CD4-positive, CD25-positive, alpha-beta regulatory T cell (primary cell): ENCODE results near the gene KAT6B. TPM values are rescaled to one million over a fixed set of nuclear protein-coding genes. Genes with fewer than 3 reads are reported as not detected.
A peak's percentile ranks its signal among the peaks of the same experiment; 100 is the strongest.
"Not testable (repeated sequence)": the region's sequence is repeated elsewhere in the genome, so short reads cannot be mapped to it uniquely, and the experiment has no call there.

ENCODE experiments used
- ATAC-seq, 2 donors: fragments of 150-1000 bp; cut with Tn5 transposase; one replicate each; pipeline ENCODE4 v1.10.0; 2021; ENCODE audit warnings: low read depth in 2 of 2, moderate number of reproducible peaks in 2 of 2, moderate library complexity in 1 of 2
- DNase-seq, 3 donors: peaks; one replicate each; pipeline versions ENCODE4 v3.0.0 to v3.0.0-alpha.2; 2012 to 2022; ENCODE audit warnings: mixed read lengths in 1 of 3
- H3K27ac ChIP-seq: one replicate; pipeline ENCODE4 v1.7.0; 2013; ENCODE audit warnings: mild to moderate bottlenecking, low read length; ENCODE audit not compliant: insufficient read depth, poor library complexity, severe bottlenecking
- H3K27me3 ChIP-seq: one replicate; pipeline ENCODE4 v1.7.0; 2013; ENCODE audit warnings: low read length; ENCODE audit not compliant: control insufficient read depth, insufficient read depth
- H3K36me3 ChIP-seq: one replicate; pipeline ENCODE4 v1.7.0; 2013; ENCODE audit warnings: mild to moderate bottlenecking, low read length, moderate library complexity; ENCODE audit not compliant: control insufficient read depth, insufficient read depth
- H3K4me1 ChIP-seq: 2 replicates; pipeline ENCODE4 v1.7.0; 2013; ENCODE audit warnings: mild to moderate bottlenecking, low read length; ENCODE audit not compliant: insufficient read depth, control insufficient read depth, poor library complexity, severe bottlenecking
- H3K4me3 ChIP-seq: one replicate; pipeline ENCODE4 v1.7.0; 2013; ENCODE audit warnings: low read depth, mild to moderate bottlenecking, low read length, moderate library complexity
- H3K9me3 ChIP-seq, 2 experiments: 1 replicate in 1 of 2; 2 replicates in 1 of 2; pipeline ENCODE4 v1.7.0; 2013; ENCODE audit warnings: low read length in 2 of 2, mild to moderate bottlenecking in 1 of 2, moderate library complexity in 1 of 2; ENCODE audit not compliant: control insufficient read depth in 2 of 2
- H3K27ac Mint-ChIP-seq, 3 donors: one replicate each; pipeline ENCODE4 v1.8.0; 2020 to 2022; ENCODE audit warnings: mild to moderate bottlenecking in 3 of 3, mixed read lengths in 3 of 3, moderate library complexity in 2 of 3
- H3K27me3 Mint-ChIP-seq: one replicate; pipeline ENCODE4 v1.8.0; 2022; ENCODE audit warnings: mild to moderate bottlenecking, mixed read lengths
- H3K36me3 Mint-ChIP-seq: one replicate; pipeline ENCODE4 v1.8.0; 2020; ENCODE audit warnings: mixed read lengths
- H3K4me1 Mint-ChIP-seq, 4 donors: one replicate each; pipeline ENCODE4 v1.8.0; 2020 to 2022; ENCODE audit warnings: mixed read lengths in 4 of 4, mild to moderate bottlenecking in 1 of 4
- H3K4me3 Mint-ChIP-seq, 4 donors: one replicate each; pipeline ENCODE4 v1.8.0; 2020 to 2022; ENCODE audit warnings: mild to moderate bottlenecking in 4 of 4, mixed read lengths in 4 of 4, moderate library complexity in 3 of 4
- H3K9me3 Mint-ChIP-seq, 7 donors: one replicate each; pipeline ENCODE4 v1.8.0; 2020 to 2022; ENCODE audit warnings: mixed read lengths in 7 of 7, mild to moderate bottlenecking in 3 of 7, moderate library complexity in 2 of 7
- polyA plus RNA-seq, 4 donors: library from polyadenylated mRNA; unstranded; fragments of 300-500 nt; fragmentation: Illumina TruSeq; gene quantifications; one replicate each; pipeline ENCODE4 v1.2.3, GENCODE V29; 2021
- total RNA-seq: library from RNA; stranded (reverse); gene quantifications from one replicate; pipeline ENCODE4 v1.2.3, GENCODE V29; 2022

KAT6B gene
- total and polyA plus RNA-seq, 5 donors from 2014 or later: 14.5 to 67.1 (median 16.6) TPM

DNA sequence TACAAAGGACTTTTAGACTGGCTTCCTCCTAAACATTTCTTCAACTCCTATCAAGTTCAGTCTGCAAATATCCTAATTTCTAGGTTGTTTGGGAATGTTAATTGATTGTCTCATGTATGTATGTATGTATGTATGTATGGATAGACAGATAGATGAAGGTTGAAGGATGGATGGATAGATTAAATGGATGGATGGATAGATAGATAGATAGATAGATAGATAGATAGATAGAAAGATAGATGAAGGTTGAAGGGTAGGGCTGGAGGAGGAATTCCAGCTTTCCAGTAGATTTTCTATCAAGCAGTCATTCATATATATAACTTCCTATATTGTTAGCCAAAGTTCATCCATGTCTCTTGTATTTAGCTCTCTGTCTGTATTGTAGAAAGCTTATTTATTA lies 85.8 kb downstream of the KAT6B start:
- DNase-seq (no peak), ATAC-seq (no peak)
- peaks cover 8% of the 10 kb centered on the region for H3K4me1 ChIP-seq
- H3K27ac ChIP-seq: no peak overlapping the region
- Mint-ChIP-seq H3K9me3 (no peaks in the 10 kb centered on the region), H3K27me3 (no peaks in the 10 kb centered on the region), H3K27ac (no peak overlapping the region), H3K4me3 (no peak overlapping the region), H3K4me1 (peaks cover 36 to 63% (median 39%) of the 10 kb centered on the region in 4 donors), H3K36me3 (peaks cover 6% of the 10 kb centered on the region)
- no peak overlapping the region for H3K4me3 ChIP-seq
- H3K36me3 ChIP-seq: peaks cover under 1% of the 10 kb centered on the region
- no peaks in the 10 kb centered on the region for H3K9me3 ChIP-seq
- H3K27me3 ChIP-seq: no peaks in the 10 kb centered on the region

DNA sequence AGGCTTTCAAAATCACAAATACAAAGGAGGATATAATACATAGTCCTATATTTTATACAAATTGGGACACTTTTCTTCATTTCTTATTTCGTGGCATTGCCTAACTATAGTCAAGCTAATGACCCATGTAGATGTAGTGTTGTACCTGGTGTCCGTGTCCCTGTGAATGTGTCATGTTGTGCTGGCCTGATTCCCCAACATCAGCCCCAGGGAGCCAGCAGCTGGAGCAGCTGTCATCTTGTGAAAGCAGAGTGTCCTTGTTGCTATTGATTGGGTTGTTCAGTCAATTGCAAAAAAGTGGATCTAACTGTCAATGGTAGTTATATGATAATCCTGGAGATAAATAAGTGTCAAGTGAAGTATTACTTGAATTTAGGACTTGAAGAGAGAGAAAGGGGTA lies 86.3 kb downstream of the KAT6B start:
- Mint-ChIP-seq H3K4me3 (peak overlapping the region in 2 of 4 donors; percentile 15 to 24), H3K36me3 (peaks cover 6% of the 10 kb centered on the region), H3K9me3 (peaks cover 0 to 3% (median 0%) of the 10 kb centered on the region in 7 donors), H3K4me1 (peaks cover 41 to 65% (median 43%) of the 10 kb centered on the region in 4 donors), H3K27ac (peak overlapping the region in 1 of 3 donors; percentile 73), H3K27me3 (no peaks in the 10 kb centered on the region)
- DNase-seq: no peak
- Histone ChIP-seq H3K27ac (no peak overlapping the region), H3K4me1 (peaks cover 8% of the 10 kb centered on the region), H3K36me3 (no peaks in the 10 kb centered on the region), H3K27me3 (no peaks in the 10 kb centered on the region), H3K9me3 (no peaks in the 10 kb centered on the region), H3K4me3 (peak overlapping the region; percentile 58)
- ATAC-seq: no peak

DNA sequence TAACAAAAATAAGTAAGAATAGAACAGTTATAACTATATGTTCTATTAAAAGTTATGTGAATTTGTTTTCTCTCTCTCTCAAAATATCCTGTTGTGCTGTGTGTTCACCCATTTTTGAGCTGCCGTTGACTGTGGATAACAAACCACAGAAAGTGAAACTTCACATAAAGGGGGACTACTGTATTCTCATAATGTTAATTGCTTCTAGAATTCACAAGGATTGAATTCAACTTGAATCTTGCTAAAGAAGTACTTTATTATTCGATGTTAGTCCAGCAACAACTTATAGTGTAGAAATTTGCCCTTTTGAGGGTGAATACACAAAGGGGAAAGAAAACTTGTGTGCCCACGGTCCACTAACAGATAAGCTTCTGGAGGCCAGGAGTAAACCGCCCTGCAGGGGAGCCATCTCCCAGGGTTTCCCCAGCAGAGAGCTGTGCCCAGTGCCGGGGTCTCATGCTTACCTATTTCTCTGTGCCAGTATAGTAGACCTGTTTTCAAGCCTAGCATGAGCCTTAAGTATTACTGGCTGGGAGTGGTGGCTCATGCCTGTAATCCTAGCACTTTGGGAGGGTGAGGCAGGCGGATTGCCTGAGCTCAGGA lies 87.1 kb downstream of the KAT6B start:
- Histone ChIP-seq H3K27ac (no peak overlapping the region), H3K9me3 (no peaks in the 10 kb centered on the region), H3K27me3 (no peaks in the 10 kb centered on the region), H3K4me3 (peak overlapping the region; percentile 58), H3K4me1 (peaks cover 8% of the 10 kb centered on the region), H3K36me3 (no peaks in the 10 kb centered on the region)
- Mint-ChIP-seq H3K36me3 (peaks cover 6% of the 10 kb centered on the region), H3K27ac (peak overlapping the region in 2 of 3 donors; percentile 40 to 73), H3K27me3 (no peaks in the 10 kb centered on the region), H3K9me3 (peaks cover 0 to 3% (median 1%) of the 10 kb centered on the region in 7 donors), H3K4me1 (peaks cover 41 to 61% (median 44%) of the 10 kb centered on the region in 4 donors), H3K4me3 (peak overlapping the region in 3 of 4 donors; percentile 21 to 40 (median 23))
- peak in 1 of 2 donors; percentile 62 for ATAC-seq
- peak in 1 of 3 donors; percentile 61 for DNase-seq

DNA sequence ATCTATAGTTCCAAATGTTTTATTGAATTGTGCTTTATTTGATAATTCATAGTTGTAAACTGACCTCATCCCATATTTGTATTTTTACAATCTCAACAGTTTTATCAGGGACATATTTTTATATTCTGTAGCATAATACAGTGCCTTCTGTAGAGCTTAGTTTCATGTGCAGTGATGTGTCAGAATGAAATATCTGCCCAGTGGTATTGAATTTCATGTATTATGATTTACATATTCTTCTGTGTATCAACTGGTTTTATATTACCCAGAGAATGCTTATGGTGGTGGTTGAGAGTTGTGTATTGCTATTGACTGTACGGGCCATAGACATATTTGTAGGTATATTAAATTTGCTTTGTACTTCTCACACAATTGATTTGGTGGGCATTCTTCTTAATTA lies 89.9 kb downstream of the KAT6B start:
- ATAC-seq (no peak), DNase-seq (no peak)
- Histone ChIP-seq H3K36me3 (peaks cover 6% of the 10 kb centered on the region), H3K4me1 (peaks cover 8% of the 10 kb centered on the region), H3K4me3 (no peak overlapping the region), H3K9me3 (peaks cover 4 to 12% of the 10 kb centered on the region in 2 experiments), H3K27me3 (no peaks in the 10 kb centered on the region), H3K27ac (no peak overlapping the region)
- Mint-ChIP-seq H3K4me3 (no peak overlapping the region), H3K27me3 (no peaks in the 10 kb centered on the region), H3K4me1 (peaks cover 35 to 51% (median 43%) of the 10 kb centered on the region in 4 donors), H3K36me3 (peaks cover 17% of the 10 kb centered on the region), H3K27ac (no peak overlapping the region), H3K9me3 (peaks cover 0 to 12% (median 5%) of the 10 kb centered on the region in 7 donors)

DNA sequence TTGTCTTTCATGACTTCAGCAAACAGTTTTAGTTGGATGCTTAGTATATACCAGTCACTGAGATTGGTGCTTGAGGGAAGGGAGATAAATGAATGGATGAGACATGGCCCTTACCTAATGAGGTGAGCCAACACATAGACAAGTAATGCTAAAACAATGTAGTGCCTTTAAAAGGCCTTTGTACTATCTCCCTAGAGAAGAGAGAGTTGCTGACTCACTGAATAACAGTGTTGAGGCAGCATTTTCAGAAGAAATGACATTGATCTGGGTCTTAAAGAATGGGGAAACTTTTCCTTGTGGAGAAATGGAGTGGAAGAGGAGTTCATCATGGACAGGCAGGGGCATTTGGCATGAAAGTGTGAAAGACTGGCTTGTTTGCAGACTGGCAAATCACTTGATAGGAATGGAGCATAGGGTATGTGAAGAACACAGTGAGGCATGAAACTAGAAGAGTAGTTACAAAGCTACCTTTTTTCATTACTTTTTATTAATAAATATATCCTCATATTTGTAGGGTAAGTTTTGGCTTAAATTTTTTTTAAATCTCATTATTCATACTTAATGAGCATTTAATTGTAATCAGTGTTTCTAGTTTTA lies 91.2 kb downstream of the KAT6B start:
- peaks cover 32 to 53% (median 41%) of the 10 kb centered on the region in 4 donors for H3K4me1 Mint-ChIP-seq
- Histone ChIP-seq H3K9me3 (peaks cover 4 to 12% of the 10 kb centered on the region in 2 experiments), H3K36me3 (peaks cover 6% of the 10 kb centered on the region), H3K4me3 (no peak overlapping the region), H3K4me1 (peaks cover 7% of the 10 kb centered on the region), H3K27me3 (no peaks in the 10 kb centered on the region), H3K27ac (no peak overlapping the region)
- DNase-seq (no peak), ATAC-seq (no peak)
- H3K4me3 Mint-ChIP-seq: no peak overlapping the region
- H3K27me3 Mint-ChIP-seq: no peaks in the 10 kb centered on the region
- no peak overlapping the region for H3K27ac Mint-ChIP-seq
- peaks cover 17% of the 10 kb centered on the region for H3K36me3 Mint-ChIP-seq
- H3K9me3 Mint-ChIP-seq: peaks cover 0 to 12% (median 5%) of the 10 kb centered on the region in 7 donors

DNA sequence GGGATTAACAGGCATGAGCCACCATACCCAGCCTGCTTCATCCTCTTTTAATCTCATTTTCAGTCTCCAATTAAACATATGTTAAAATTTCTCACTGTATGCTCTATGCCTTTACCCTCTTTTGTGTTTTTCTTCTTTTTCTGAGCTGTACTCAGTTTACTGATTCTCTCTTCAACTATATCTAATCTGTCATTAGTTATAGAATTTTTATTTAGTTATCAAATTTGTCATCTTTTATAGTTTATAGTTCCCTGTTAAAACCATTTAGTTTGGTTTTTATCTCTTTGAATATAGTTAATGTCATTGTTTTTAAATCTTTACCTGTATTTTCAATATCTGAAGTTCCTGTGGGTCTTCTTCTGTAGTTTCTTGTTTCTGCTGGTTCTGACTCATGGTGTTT lies 93.3 kb downstream of the KAT6B start:
- H3K9me3 Mint-ChIP-seq: peaks cover 0 to 12% (median 5%) of the 10 kb centered on the region in 7 donors
- no peak for DNase-seq
- Histone ChIP-seq H3K9me3 (peaks cover 4 to 12% of the 10 kb centered on the region in 2 experiments), H3K27ac (no peak overlapping the region), H3K4me3 (no peak overlapping the region), H3K36me3 (peaks cover 6% of the 10 kb centered on the region), H3K4me1 (no peaks in the 10 kb centered on the region), H3K27me3 (no peaks in the 10 kb centered on the region)
- H3K4me1 Mint-ChIP-seq: peaks cover 39 to 57% (median 45%) of the 10 kb centered on the region in 4 donors
- H3K27ac Mint-ChIP-seq: peak overlapping the region in 1 of 3 donors; percentile 79
- no peak overlapping the region for H3K4me3 Mint-ChIP-seq
- no peaks in the 10 kb centered on the region for H3K27me3 Mint-ChIP-seq
- ATAC-seq: no peak
- peaks cover 17% of the 10 kb centered on the region for H3K36me3 Mint-ChIP-seq

DNA sequence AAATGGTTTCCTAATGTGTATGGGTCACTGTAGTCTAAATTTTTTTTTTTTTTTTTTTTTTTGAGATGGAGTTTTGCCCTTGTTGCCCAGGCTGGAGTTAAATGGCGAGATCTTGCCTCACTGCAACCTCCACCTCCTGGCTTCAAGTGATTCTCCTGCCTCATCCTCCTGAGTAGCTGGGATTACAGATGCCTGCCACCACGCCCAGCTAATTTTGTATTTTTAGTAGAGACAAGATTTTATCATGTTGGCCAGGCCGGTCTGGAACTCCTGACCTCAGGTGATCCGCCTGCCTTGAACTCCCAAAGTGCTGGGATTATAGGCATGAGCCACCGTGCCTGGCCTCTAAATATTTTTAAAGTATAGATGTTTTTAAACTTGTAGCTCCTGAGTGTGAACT lies 94.7 kb downstream of the KAT6B start:
- not testable (repeated sequence) for H3K4me3 ChIP-seq, ATAC-seq, H3K27me3 Mint-ChIP-seq, H3K27ac Mint-ChIP-seq, H3K36me3 ChIP-seq, H3K27ac ChIP-seq, H3K4me1 ChIP-seq, DNase-seq, H3K4me3 Mint-ChIP-seq, H3K27me3 ChIP-seq
- peaks cover 0 to 12% (median 5%) of the 10 kb centered on the region in 7 donors for H3K9me3 Mint-ChIP-seq
- peaks cover 4 to 12% of the 10 kb centered on the region in 2 experiments for H3K9me3 ChIP-seq
- H3K36me3 Mint-ChIP-seq: peaks cover 11% of the 10 kb centered on the region
- H3K4me1 Mint-ChIP-seq: peaks cover 37 to 56% (median 41%) of the 10 kb centered on the region in 4 donors
